ENCODE data around the gene ADCY4. TPM values are rescaled to one million over a fixed set of nuclear protein-coding genes. Genes with fewer than 3 reads are reported as not detected.

The ADCY4 gene
- total RNA-seq, 1 donor from 2014 or later, result 60.1 TPM

GRCh38 chr14:24299255-24300191, 35.3 kb downstream of the ADCY4 start, which contains the start of the genes DHRS1 and NOP9:
DHRS1 (minus strand) TSS chr14:24299780; CDS start chr14:24299106, 674 bp downstream.
NOP9 (plus strand) TSS chr14:24299850; CDS start chr14:24299955, 105 bp downstream.
- DNase-seq (ENCODE audit: low read depth in 2 of 2), result peak; percentile 91 to 93

GRCh38 chr14:24298892-24299254, 36.0 kb downstream of the ADCY4 start:
- DNase-seq (ENCODE audit: low read depth in 2 of 2), result peak in 1 of 2 donors; percentile 71

- peak; percentile 41 to 62 for DNase-seq (ENCODE audit: low read depth in 2 of 2)
Measured at GRCh38 chr14:24297190-24297964, 37.5 kb downstream of the ADCY4 start.

GRCh38 chr14:24296341-24297157, 38.3 kb downstream of the ADCY4 start:
- DNase-seq (ENCODE audit: low read depth in 2 of 2), result peak; percentile 89 to 97

DNA sequence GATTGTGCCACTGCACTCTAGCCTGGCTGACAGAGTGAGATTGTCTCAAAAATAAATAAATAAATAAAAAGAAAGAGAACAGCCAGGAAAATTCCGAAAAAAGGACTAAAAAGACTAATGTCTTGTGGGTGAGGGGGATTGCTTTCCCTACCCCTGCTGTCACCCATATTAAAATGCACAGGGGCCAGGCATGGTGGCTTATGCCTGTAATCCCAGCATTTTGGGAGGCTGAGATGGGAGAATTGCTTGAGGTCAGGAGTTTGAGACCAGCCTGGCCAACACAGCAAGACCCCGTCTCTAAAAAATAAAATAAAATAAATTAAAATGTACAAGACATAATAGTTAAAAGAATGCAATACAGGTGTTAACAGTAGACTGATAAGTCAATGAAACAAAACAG, 41.3 kb downstream of the ADCY4 start:
- DNase-seq (ENCODE audit: low read depth in 2 of 2), result no peak

GRCh38 chr14:24292118-24292807, 42.6 kb downstream of the ADCY4 start:
- DNase-seq (ENCODE audit: low read depth in 2 of 2), result no peak

- no peak for DNase-seq (ENCODE audit: low read depth in 2 of 2)
Measured at GRCh38 chr14:24291446-24292117, 43.3 kb downstream of the ADCY4 start.

DNA sequence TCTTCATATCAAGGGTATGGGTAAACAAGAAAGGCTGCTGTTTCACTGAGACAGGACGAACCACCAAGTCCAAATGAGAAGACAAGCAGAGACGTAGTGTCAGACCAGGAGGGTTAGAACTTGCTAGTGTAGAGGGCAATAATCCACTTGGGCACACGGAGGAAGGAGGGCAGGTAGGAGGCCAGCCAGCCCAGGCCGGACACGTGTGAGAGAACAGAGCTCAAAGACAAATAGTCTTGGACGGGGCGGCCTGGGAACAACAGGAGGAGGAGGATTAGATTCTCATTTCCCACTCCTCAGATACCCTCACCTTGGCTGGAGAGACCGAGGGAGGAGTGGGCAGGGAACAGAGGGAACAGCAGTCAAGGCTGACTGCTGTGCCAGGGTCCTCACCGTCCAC, 44.1 kb downstream of the ADCY4 start:
- DNase-seq (ENCODE audit: low read depth in 2 of 2), result no peak

DNA sequence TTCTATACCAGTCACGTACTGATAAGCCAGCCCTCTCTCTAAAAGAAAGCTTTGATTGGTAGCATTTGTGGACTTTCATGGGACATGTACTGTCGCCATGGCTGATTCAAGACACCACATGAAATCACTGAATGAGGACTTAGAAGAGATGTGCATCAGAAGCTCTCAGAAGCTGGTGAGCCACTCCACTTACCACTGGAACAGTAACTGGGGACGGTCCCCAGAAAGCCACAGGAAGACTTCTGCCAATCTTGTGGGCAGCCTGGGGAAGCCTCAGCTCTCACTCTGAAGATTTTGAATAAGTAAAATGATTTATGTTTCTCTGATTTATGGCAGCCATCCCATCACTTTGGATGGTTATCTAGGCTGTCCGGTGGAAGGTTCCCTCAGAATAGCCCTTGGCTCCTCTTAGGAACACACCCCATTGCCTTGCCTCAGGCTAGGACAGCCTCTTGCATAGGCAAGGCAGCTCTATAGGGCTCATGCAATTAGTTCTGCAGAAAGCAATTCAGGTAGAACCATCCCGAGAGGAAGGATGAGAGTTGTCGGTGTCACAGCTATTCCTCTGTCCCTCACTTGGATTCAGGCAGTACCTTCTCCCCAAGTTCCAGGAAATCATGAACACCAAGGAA, 45.1 kb downstream of the ADCY4 start:
- no peak for DNase-seq (ENCODE audit: low read depth in 2 of 2)

DNA sequence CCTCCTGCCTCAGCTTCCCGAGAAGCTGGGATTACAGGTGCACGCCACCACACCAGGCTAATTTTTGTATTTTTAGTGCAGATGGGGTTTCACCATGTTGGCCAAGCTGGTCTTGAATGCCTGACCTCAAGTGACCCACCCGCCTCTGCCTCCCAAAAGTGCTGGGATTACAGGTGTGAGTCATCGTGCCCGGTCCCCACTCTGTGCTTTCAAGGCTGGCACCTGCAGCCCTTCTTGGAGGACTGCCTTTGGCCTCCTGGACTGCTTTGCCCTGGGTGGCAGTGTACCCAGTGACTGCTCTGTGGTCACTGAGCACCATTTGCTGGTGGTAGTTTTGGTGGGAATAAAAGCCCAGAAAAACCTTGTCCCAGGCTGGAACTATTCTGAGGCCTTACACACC, 47.9 kb downstream of the ADCY4 start:
- DNase-seq (ENCODE audit: low read depth in 2 of 2), result no peak

DNA sequence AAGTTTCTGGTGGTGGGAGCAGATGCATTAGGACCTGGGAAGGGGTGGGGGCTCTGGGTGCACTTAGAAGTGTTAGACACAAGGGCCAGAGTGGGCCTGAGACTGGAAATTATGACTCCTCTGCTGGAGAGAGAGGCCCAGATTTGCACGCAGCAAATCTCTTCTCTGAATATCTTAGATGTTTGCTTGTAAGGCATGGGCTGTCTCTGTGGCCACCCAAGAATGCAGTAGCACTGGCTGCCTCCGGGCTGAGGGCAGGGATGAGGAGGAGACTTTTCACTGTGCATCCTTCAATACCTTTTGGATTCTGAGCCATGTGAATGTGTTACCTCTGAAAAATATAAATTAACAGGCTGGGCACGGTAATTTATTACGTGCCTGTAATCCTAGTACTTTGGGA, 49.5 kb downstream of the ADCY4 start:
- no peak for DNase-seq (ENCODE audit: low read depth in 2 of 2)

GRCh38 chr14:24284501-24285035, 50.3 kb downstream of the ADCY4 start:
- DNase-seq (ENCODE audit: low read depth in 2 of 2), result no peak

GRCh38 chr14:24283796-24284460, 50.9 kb downstream of the ADCY4 start:
- DNase-seq (ENCODE audit: low read depth in 2 of 2), result no peak

- no peak for DNase-seq (ENCODE audit: low read depth in 2 of 2)
Measured at GRCh38 chr14:24282736-24283135, 52.1 kb downstream of the ADCY4 start.

DNA sequence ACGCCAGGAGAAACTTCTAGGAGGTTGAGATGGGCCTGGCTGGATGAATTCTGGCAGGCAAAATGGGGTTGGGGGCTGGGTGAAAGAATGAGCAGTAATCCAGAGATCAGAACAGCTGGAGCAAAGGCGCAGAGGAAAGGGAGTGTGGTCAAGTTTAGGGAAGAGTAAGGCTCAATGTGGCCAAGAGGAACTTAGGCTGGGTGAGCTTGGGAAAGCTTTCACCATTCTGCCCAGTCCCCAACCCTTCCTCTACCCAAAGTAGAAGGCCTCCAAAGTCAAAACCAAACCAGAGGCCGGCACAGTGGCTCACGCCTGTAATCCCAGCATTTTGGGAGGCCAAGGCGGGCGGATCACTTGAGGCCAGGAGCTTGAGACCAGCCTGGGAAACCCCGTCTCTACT, 53.2 kb downstream of the ADCY4 start:
- no peak for DNase-seq (ENCODE audit: low read depth in 2 of 2)

DNA sequence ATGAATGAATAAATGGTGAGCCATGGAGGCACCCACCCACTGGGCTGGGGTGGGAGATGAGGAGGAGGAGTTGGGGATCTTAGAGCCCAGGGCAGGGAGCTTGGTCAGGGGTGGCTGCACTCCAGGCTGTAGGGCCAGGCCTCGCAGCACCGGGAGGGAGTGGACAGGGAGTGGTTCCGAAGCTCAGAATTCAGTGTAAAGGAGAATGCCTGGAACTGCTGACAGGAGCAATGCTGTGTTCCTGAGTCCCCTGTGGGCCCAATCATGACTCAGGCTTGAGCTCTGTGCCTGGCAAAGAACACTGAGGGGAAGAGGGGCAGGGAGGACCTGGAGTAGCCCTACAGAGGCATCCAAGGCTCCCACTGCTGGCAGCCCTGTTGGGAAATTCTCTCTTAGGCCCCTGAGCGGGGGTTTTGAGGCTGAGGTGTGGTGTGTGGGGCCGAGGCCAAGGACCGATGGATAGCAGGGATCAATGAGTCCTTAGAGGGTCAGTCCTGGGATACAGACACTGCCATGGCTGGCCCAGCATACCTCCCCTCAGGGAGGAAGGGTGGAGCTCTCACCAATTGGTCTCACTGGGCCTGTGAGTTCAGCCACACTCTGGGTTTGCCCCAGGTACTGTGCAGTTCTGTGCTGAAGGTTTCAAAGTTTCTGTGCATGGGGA, 53.9 kb downstream of the ADCY4 start:
- DNase-seq (ENCODE audit: low read depth in 2 of 2), result no peak

DNA sequence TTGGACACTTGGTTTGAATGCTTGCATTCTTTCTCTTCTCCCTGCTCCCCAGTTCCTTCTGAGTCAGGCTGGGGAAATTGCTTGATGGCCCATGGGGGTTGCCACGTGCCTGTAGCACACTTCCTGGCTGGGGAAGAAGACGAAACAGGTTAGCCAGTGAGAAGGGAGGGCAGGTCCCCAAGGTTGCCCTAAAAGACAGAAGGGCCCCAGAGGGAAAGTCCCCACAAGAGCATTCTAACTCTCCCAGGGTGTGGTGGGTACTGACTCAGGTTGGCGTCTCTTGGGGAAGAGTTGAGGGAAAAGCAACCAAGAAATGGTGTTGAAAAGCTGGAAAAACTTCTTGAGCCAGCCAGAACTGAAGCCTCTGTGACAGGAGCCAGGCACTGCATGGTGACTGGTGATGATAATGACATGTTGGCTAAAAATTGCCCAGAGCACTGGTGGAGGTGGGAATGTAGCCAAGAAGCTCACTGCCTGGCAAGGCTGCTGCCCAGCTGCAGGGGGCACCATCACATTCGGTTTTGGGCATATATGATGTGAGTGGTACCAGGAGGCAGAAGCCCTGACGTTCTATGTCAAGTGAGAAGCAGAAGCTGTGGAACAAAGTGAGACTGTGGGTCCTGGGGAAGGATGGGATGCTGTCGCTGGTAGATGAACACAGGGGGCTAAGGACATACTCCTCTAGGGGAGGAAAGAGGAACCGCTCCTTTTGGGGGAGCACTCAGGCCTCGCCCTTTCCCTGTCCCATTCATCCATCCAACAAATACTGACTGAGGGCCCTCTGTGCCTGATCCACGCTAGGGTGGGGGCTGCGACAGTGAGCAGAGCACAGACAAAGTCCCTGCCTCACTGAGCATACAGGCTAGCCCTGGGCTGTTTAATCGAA, 55.3 kb downstream of the ADCY4 start:
- peak; percentile 12 for DNase-seq (ENCODE audit: low read depth in 2 of 2)
